ENCODE results near the gene DHODH. TPM values are rescaled to one million over a fixed set of nuclear protein-coding genes. Genes with fewer than 3 reads are reported as not detected.

Gene DHODH
- total RNA-seq, 1 experiment from 2014 or later: 19.0 TPM

DNA sequence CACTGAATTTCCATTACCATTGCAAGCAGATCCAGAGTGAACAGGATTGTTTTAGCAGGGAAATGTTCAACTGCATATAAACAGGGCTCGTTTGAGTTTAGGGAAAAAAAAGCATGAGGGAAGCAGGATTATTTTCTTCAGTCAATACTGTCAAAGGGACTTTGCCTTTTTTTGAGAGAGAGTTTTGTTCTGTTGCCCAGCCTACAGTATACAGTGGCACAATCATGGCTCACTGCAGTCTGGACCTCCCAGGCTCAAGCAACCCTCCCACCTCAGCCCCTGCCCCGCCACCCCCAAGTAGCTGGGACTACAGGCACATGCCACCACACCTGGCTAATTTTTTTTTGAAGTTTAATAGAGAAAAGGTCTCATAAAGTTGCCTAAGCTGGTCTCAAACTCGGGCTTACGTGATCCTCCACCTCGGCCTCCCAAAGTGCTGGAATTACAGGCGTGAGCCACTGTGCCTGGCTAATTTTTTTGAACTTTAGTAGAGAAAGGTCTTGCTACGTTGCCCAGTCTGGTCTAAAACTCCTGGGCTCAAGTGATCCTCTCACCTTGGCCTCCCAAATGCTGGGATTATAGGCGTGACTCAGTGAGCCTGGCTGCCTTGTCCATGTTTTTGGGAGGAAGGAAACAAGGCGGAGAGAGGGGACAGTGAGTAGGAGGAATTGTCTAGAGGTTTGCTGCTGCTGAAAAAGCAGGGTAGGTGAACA, 23.1 kb upstream of the DHODH start (continued):
- TF ChIP-seq, protein P1, sequence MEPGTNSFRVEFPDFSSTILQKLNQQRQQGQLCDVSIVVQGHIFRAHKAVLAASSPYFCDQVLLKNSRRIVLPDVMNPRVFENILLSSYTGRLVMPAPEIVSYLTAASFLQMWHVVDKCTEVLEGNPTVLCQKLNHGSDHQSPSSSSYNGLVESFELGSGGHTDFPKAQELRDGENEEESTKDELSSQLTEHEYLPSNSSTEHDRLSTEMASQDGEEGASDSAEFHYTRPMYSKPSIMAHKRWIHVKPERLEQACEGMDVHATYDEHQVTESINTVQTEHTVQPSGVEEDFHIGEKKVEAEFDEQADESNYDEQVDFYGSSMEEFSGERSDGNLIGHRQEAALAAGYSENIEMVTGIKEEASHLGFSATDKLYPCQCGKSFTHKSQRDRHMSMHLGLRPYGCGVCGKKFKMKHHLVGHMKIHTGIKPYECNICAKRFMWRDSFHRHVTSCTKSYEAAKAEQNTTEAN (CRISPR knock-in tag; IDR thresholded peaks at IDR 0.05): no peak
- TF ChIP-seq, protein P2, sequence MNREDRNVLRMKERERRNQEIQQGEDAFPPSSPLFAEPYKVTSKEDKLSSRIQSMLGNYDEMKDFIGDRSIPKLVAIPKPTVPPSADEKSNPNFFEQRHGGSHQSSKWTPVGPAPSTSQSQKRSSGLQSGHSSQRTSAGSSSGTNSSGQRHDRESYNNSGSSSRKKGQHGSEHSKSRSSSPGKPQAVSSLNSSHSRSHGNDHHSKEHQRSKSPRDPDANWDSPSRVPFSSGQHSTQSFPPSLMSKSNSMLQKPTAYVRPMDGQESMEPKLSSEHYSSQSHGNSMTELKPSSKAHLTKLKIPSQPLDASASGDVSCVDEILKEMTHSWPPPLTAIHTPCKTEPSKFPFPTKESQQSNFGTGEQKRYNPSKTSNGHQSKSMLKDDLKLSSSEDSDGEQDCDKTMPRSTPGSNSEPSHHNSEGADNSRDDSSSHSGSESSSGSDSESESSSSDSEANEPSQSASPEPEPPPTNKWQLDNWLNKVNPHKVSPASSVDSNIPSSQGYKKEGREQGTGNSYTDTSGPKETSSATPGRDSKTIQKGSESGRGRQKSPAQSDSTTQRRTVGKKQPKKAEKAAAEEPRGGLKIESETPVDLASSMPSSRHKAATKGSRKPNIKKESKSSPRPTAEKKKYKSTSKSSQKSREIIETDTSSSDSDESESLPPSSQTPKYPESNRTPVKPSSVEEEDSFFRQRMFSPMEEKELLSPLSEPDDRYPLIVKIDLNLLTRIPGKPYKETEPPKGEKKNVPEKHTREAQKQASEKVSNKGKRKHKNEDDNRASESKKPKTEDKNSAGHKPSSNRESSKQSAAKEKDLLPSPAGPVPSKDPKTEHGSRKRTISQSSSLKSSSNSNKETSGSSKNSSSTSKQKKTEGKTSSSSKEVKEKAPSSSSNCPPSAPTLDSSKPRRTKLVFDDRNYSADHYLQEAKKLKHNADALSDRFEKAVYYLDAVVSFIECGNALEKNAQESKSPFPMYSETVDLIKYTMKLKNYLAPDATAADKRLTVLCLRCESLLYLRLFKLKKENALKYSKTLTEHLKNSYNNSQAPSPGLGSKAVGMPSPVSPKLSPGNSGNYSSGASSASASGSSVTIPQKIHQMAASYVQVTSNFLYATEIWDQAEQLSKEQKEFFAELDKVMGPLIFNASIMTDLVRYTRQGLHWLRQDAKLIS (CRISPR knock-in tag; IDR thresholded peaks at IDR 0.05; ENCODE audit: borderline replicate concordance): no peak

DNA sequence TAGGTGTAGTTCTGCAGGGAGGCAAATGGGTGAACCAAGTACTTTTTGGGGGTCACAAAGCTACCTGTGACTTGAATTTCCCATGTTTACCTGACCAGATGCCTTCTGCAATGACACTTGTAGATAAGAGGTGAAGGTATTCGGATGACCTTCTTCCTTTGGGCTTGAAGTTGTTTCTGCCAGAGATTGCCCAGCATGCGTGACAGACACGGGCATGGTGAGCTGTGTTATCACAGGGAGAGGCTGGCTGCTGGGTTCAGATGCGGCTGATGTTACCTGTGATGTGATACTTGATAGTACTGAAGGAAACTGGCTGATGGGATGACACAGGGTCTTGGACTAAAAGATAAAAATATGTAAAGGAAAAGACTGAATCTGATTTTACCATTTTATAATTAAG, 22.4 kb upstream of the DHODH start:
- Mint-ChIP-seq H3K4me3 (no peak overlapping the region), H3K27ac (no peak overlapping the region)

DNA sequence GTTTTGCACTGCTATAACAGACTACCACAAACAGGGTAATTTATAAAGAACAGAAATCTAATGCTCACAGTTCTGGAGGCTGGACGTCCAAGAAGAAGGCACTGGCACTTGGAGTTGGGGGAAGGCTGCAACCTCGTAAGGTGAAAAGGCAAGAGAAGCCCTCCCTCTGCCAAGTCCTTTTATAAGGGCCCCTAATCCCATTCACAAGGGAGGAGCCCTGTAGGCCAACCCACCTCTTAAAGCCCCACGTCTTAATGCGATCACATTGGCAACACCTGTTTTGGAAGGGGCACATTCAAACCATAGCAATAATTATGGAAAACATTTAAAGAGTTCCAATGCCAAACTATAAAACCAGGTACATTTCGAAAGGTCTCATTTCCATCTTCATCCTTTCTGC, 13.5 kb upstream of the DHODH start:
- no peak for DNase-seq (ENCODE audit: low spot score)
- ATAC-seq: peak; percentile 55
- H3K27me3 Mint-ChIP-seq (ENCODE audit: low read depth): peaks cover 4% of the 10 kb centered on the region; the same call in 1 of the 2 replicates
- no peak overlapping the region for H3K4me3 Mint-ChIP-seq
- no peak overlapping the region for H3K27ac Mint-ChIP-seq
- no peaks in the 10 kb centered on the region for H3K4me1 Mint-ChIP-seq
- POLR2A ChIA-PET: no interaction called here
- no peaks in the 10 kb centered on the region; the same call in 1 of the 2 replicates for H3K9me3 Mint-ChIP-seq
- no peaks in the 10 kb centered on the region for H3K36me3 Mint-ChIP-seq
- CTCF ChIA-PET: no interaction called here
- TF ChIP-seq, protein P3, sequence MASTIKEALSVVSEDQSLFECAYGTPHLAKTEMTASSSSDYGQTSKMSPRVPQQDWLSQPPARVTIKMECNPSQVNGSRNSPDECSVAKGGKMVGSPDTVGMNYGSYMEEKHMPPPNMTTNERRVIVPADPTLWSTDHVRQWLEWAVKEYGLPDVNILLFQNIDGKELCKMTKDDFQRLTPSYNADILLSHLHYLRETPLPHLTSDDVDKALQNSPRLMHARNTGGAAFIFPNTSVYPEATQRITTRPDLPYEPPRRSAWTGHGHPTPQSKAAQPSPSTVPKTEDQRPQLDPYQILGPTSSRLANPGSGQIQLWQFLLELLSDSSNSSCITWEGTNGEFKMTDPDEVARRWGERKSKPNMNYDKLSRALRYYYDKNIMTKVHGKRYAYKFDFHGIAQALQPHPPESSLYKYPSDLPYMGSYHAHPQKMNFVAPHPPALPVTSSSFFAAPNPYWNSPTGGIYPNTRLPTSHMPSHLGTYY (CRISPR knock-in tag; IDR thresholded peaks at IDR 0.05): no peak
- TF ChIP-seq FOXJ3 (CRISPR knock-in tag; IDR thresholded peaks at IDR 0.05; ENCODE audit: borderline replicate concordance): no peak
- TF ChIP-seq EMX1 (CRISPR knock-in tag; IDR thresholded peaks at IDR 0.05): no peak
- no peak for TF ChIP-seq SMAD3 (CRISPR knock-in tag; IDR thresholded peaks at IDR 0.05; ENCODE audit: borderline replicate concordance)
- TF ChIP-seq, protein P4, sequence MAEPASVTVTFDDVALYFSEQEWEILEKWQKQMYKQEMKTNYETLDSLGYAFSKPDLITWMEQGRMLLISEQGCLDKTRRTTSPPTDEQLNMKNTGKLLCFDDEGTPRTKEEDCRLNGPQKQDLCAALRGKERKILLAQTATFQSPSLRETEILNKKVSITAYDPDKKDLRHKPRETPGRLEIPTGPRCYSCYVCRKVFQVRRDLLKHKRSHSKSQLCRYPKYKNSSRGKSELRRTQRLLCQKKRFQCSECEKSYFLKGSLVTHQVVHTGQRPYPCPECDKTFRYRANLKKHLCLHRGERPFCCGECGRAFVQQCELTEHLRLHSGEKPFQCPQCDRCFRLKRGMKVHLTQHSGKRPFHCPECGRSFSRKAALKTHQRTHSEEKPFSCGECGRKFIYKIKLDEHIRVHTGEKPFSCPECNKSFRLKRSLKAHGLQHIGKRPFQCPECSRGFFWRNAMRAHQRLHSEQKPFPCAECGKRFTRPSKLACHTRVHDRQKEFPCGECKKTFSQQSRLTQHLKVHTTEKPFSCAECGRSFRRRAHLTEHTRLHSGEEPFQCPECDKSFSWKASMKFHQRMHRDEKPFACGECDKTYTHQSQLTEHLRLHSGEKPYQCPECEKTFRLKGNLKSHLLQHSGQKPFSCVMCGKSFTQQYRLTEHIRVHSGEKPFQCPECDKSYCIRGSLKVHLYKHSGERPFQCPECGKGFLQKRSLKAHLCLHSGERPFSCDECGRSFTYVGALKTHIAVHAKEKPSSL (CRISPR knock-in tag; conservative IDR thresholded peaks at IDR 0.05): no peak
- TF ChIP-seq MYBL2 (CRISPR knock-in tag; IDR thresholded peaks at IDR 0.05): no peak
- no peak for TF ChIP-seq GRHL2 (CRISPR knock-in tag; IDR thresholded peaks at IDR 0.05; ENCODE audit: insufficient replicate concordance, severe bottlenecking)
- TF ChIP-seq, protein P5, sequence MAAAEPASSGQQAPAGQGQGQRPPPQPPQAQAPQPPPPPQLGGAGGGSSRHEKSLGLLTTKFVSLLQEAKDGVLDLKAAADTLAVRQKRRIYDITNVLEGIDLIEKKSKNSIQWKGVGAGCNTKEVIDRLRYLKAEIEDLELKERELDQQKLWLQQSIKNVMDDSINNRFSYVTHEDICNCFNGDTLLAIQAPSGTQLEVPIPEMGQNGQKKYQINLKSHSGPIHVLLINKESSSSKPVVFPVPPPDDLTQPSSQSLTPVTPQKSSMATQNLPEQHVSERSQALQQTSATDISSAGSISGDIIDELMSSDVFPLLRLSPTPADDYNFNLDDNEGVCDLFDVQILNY (CRISPR knock-in tag; IDR thresholded peaks at IDR 0.05): no peak
- no peak for TF ChIP-seq JUN (CRISPR knock-in tag; IDR thresholded peaks at IDR 0.05)

More for the DNA sequence above, 22.4 kb upstream of the DHODH start:
- DNase-seq (ENCODE audit: low spot score) (no peak), ATAC-seq (no peak)
- TF ChIP-seq ZNF138 (CRISPR knock-in tag; conservative IDR thresholded peaks at IDR 0.05) (no peak), SP1 (CRISPR knock-in tag; conservative IDR thresholded peaks at IDR 0.05) (no peak), GRHL2 (CRISPR knock-in tag; IDR thresholded peaks at IDR 0.05; ENCODE audit: insufficient replicate concordance, severe bottlenecking) (no peak)
- TF ChIP-seq, protein P4 (CRISPR knock-in tag; conservative IDR thresholded peaks at IDR 0.05): no peak
- TF ChIP-seq, protein P6, sequence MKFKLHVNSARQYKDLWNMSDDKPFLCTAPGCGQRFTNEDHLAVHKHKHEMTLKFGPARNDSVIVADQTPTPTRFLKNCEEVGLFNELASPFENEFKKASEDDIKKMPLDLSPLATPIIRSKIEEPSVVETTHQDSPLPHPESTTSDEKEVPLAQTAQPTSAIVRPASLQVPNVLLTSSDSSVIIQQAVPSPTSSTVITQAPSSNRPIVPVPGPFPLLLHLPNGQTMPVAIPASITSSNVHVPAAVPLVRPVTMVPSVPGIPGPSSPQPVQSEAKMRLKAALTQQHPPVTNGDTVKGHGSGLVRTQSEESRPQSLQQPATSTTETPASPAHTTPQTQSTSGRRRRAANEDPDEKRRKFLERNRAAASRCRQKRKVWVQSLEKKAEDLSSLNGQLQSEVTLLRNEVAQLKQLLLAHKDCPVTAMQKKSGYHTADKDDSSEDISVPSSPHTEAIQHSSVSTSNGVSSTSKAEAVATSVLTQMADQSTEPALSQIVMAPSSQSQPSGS (CRISPR knock-in tag; IDR thresholded peaks at IDR 0.05; ENCODE audit: borderline replicate concordance, low read depth): no peak
- Mint-ChIP-seq H3K36me3 (no peaks in the 10 kb centered on the region), H3K4me1 (peaks cover 5% of the 10 kb centered on the region), H3K27me3 (ENCODE audit: low read depth) (no peaks in the 10 kb centered on the region; the same call in 1 of the 2 replicates), H3K9me3 (no peaks in the 10 kb centered on the region)
- CTCF ChIA-PET: no interaction called here
- POLR2A ChIA-PET: no interaction called here
